ENCODE data around the gene EFCAB10. TPM values are rescaled to one million over a fixed set of nuclear protein-coding genes. Genes with fewer than 3 reads are reported as not detected.
"Not testable (repeated sequence)": the region's sequence is repeated elsewhere in the genome, so short reads cannot be mapped to it uniquely, and the experiment has no call there.

Gene EFCAB10
- total RNA-seq, 1 donor from 2014 or later, result not detected

- intact Hi-C loops (cut with micrococcal nuclease), result loop anchor here (1.0 to 5.0 kb wide), 19 partner anchors 10 to 1324 kb away; partner anchors contain the start of genes ATXN7L1, KMT2E, NAMPT and ORC5
Measured at GRCh38 chr7:105531792-105532671, 49.3 kb downstream of the EFCAB10 start, which contains the start of gene RINT1. TSS of gene RINT1 (plus strand) at chr7:105532201. CDS start at chr7:105532316, 115 bp downstream.

- intact Hi-C loops (cut with micrococcal nuclease), result loop anchor here (2.0 to 5.0 kb wide), 6 partner anchors 162 to 817 kb away; no protein-coding TSS in a partner anchor
Measured at GRCh38 chr7:105530546-105530945, 50.7 kb downstream of the EFCAB10 start.

- intact Hi-C loops (cut with micrococcal nuclease), result loop anchor here (2.0 to 5.0 kb wide), 6 partner anchors 162 to 817 kb away; no protein-coding TSS in a partner anchor
Measured at GRCh38 chr7:105530126-105530525, 51.2 kb downstream of the EFCAB10 start.

GRCh38 chr7:105527737-105528136 is 53.6 kb downstream of the EFCAB10 start:
- intact Hi-C loops (cut with micrococcal nuclease), result not testable (repeated sequence)

GRCh38 chr7:105524840-105525239 is 56.5 kb downstream of the EFCAB10 start:
- intact Hi-C loops (cut with micrococcal nuclease), result no loop called here

GRCh38 chr7:105524423-105524822 is 56.9 kb downstream of the EFCAB10 start:
- intact Hi-C loops (cut with micrococcal nuclease), result not testable (repeated sequence)

- intact Hi-C loops (cut with micrococcal nuclease), result loop anchor here (1.0 to 2.0 kb wide), 6 partner anchors 10 to 763 kb away; partner anchors contain the start of genes ATXN7L1, KMT2E, NAMPT and RINT1
Measured at GRCh38 chr7:105521717-105522463, 59.4 kb downstream of the EFCAB10 start, which contains the start of gene PUS7. TSS of gene PUS7 (minus strand) at chr7:105522271. CDS start at chr7:105508512, 13,759 bp downstream.

- intact Hi-C loops (cut with micrococcal nuclease), result no loop called here
Measured at GRCh38 chr7:105521027-105521716, 60.1 kb downstream of the EFCAB10 start.

GRCh38 chr7:105520620-105521019 is 60.7 kb downstream of the EFCAB10 start:
- intact Hi-C loops (cut with micrococcal nuclease), result not testable (repeated sequence)

GRCh38 chr7:105519353-105519752 is 61.9 kb downstream of the EFCAB10 start:
- intact Hi-C loops (cut with micrococcal nuclease), result no loop called here

GRCh38 chr7:105515610-105516009 is 65.7 kb downstream of the EFCAB10 start:
- intact Hi-C loops (cut with micrococcal nuclease), result not testable (repeated sequence)

Other genes starting within 250 kb of the EFCAB10 start
- gene SRPK2, start 192.6 kb downstream of the EFCAB10 start, total RNA-seq, result 44.2 and 47.3 TPM in 2 replicates
- 14.2 and 15.1 TPM in 2 replicates for gene PUS7, start 59.2 kb downstream of the EFCAB10 start, total RNA-seq
- gene RINT1, start 49.3 kb downstream of the EFCAB10 start, total RNA-seq, result 24.0 and 25.6 TPM in 2 replicates